ENCODE results near the gene PTPRZ1.

DNA sequence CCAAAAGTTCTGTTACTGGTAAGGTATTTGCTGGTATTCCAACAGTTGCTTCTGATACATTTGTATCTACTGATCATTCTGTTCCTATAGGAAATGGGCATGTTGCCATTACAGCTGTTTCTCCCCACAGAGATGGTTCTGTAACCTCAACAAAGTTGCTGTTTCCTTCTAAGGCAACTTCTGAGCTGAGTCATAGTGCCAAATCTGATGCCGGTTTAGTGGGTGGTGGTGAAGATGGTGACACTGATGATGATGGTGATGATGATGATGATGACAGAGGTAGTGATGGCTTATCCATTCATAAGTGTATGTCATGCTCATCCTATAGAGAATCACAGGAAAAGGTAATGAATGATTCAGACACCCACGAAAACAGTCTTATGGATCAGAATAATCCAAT lies 140.1 kb downstream of the PTPRZ1 start:
- no peak for TF ChIP-seq POLR2AphosphoS5 (IDR thresholded peaks at IDR 0.05; ENCODE audit: low read depth, low read length)
- TF ChIP-seq CTCF (IDR thresholded peaks at IDR 0.05; ENCODE audit: control extremely low read depth in 1 of 3, insufficient read depth in 1 of 3, low read depth in 1 of 3, low read length in 3 of 3) = no peak
- no peak for TF ChIP-seq TAF1 (IDR thresholded peaks at IDR 0.05; ENCODE audit: low read depth, low read length)
- no peak for TF ChIP-seq RFX5 (IDR thresholded peaks at IDR 0.05; ENCODE audit: borderline replicate concordance, low read depth, low read length)
- TF ChIP-seq JUND (IDR thresholded peaks at IDR 0.05; ENCODE audit: low read length) = no peak
- no peak for TF ChIP-seq EZH2 (IDR thresholded peaks at IDR 0.05; ENCODE audit: low read depth, low read length, severe bottlenecking)

Data from H1 (cell line).